NAMALWA (cell line): ENCODE results near the gene NDRG4.

Experiments used
- DNase-seq: peaks from one replicate; pipeline ENCODE4 v3.0.0-alpha.2; 2015; ENCODE audit warnings: low spot score

NDRG4 gene

GRCh38 chr16:58495521-58496331 is 4.2 kb upstream of the NDRG4 start:
- DNase-seq, result no peak

GRCh38 chr16:58497468-58497867 is 2.5 kb upstream of the NDRG4 start:
- no peak for DNase-seq

- DNase-seq, result no peak
These were observed 2.0 kb upstream of the NDRG4 start for GRCh38 chr16:58497935-58498334.

GRCh38 chr16:58498341-58499091 is 1.4 kb upstream of the NDRG4 start:
- DNase-seq, result no peak

GRCh38 chr16:58499092-58499511 is 841 bp upstream of the NDRG4 start:
- no peak for DNase-seq

GRCh38 chr16:58500430-58501241 is 693 bp downstream of the NDRG4 start:
- no peak for DNase-seq

- DNase-seq, result peak; percentile 55
These were observed 1.5 kb downstream of the NDRG4 start for GRCh38 chr16:58501242-58502131.

- no peak for DNase-seq
These were observed 2.4 kb downstream of the NDRG4 start for GRCh38 chr16:58502217-58502921.

- no peak for DNase-seq
These were observed 3.4 kb downstream of the NDRG4 start for GRCh38 chr16:58503166-58503862.

- DNase-seq, result no peak
These were observed 4.1 kb downstream of the NDRG4 start for GRCh38 chr16:58503863-58504688.

- no peak for DNase-seq
These were observed 6.6 kb downstream of the NDRG4 start for GRCh38 chr16:58506241-58507194.

- DNase-seq, result peak; percentile 59
These were observed 7.4 kb downstream of the NDRG4 start for GRCh38 chr16:58507195-58507962.

- no peak for DNase-seq
These were observed 8.2 kb downstream of the NDRG4 start for GRCh38 chr16:58507963-58508670.

- DNase-seq, result no peak
These were observed 8.8 kb downstream of the NDRG4 start for GRCh38 chr16:58508671-58509251.

GRCh38 chr16:58509256-58510096 is 9.5 kb downstream of the NDRG4 start:
- no peak for DNase-seq
